Esophagus squamous epithelium (tissue), 5 donors: ENCODE data around the gene P4HB. TPM values are rescaled to one million over a fixed set of nuclear protein-coding genes. Genes with fewer than 3 reads are reported as not detected.

Experiments used
- DNase-seq: peaks from one replicate; lab custom pipeline; 2025; lab: John Stamatoyannopoulos, UW
- H3K27ac ChIP-seq, 4 donors: fragments of 200-600 bp; sonication (generic); one replicate each; pipeline ENCODE4 v1.5.1; 2016 to 2019; ENCODE audit warnings: mild to moderate bottlenecking in 1 of 4
- H3K27me3 ChIP-seq, 4 donors: fragments of 200-600 bp; sonication (generic); 1 replicate in 3 of 4; 2 replicates in 1 of 4; pipeline versions ENCODE4 v1.5.1 to v1.6.0; 2017 to 2021; ENCODE audit warnings: antibody characterized with exemption in 1 of 4
- H3K36me3 ChIP-seq, 3 donors: fragments of 200-600 bp; sonication (generic); one replicate each; pipeline ENCODE4 v1.5.1; 2016 to 2019
- H3K4me1 ChIP-seq, 3 donors: fragments of 200-600 bp; sonication (generic); one replicate each; pipeline ENCODE4 v1.5.1; 2017 to 2019
- H3K4me3 ChIP-seq, 4 donors: fragments of 200-600 bp; sonication (generic); 1 replicate in 3 of 4; 2 replicates in 1 of 4; pipeline ENCODE4 v1.5.1; 2016 to 2019; ENCODE audit warnings: mild to moderate bottlenecking in 2 of 4, moderate library complexity in 1 of 4
- H3K9me3 ChIP-seq, 3 donors: fragments of 200-600 bp; sonication (generic); one replicate each; pipeline ENCODE4 v1.5.1; 2016 to 2019
- POLR2A ChIP-seq, 4 donors: fragments of 450-650 bp; IDR thresholded peaks; one replicate each; pipeline ENCODE4 v1.6.1; 2017; ENCODE audit warnings: antibody characterized with exemption in 4 of 4, mild to moderate bottlenecking in 4 of 4, moderate library complexity in 3 of 4
- WGBS, 2 donors: methylation state at CpG; one replicate each; pipeline ENCODE4 v1.1.5; 2018; 5-methylcytosine and 5-hydroxymethylcytosine counted together
- intact Hi-C: fragments of 100-400 bp; cut with DNase I; formaldehyde crosslinking; loops from one replicate; pipeline ENCODE4 v1.15.0; 2022
- total RNA-seq, 4 donors: library from RNA; depleted of rRNA; stranded (reverse); fragments of >200 nt; gene quantifications; one replicate each; pipeline ENCODE4 v1.1.0, GENCODE V29; 2016
- TF ChIP-seq, protein P1 (sequence below), 6 experiments: fragments of 450-650 bp in 4 of 6; fragments of 200-600 bp in 2 of 6; sonication (generic) in 2 of 6; IDR thresholded peaks; one replicate each; pipeline ENCODE4 v1.5.1; 2016 to 2019; ENCODE audit warnings: antibody characterized with exemption in 6 of 6, mild to moderate bottlenecking in 4 of 6, moderate library complexity in 4 of 6
- donor health status: DM: yes; HTN: yes; CAD: no.

Gene P4HB
- total RNA-seq, 4 donors from 2014 or later = 459 to 2,191 (median 1,569) TPM

GRCh38 chr17:81854974-81855774, 5.2 kb downstream of the P4HB start:
- intact Hi-C loops = no loop called here
- peak overlapping the region; percentile 71 to 99 (median 76) for H3K27ac ChIP-seq
- WGBS, 2 donors = 54 to 71% methylated on average over 11 to 26 of the region's 29 CpGs
- TF ChIP-seq, protein P1, sequence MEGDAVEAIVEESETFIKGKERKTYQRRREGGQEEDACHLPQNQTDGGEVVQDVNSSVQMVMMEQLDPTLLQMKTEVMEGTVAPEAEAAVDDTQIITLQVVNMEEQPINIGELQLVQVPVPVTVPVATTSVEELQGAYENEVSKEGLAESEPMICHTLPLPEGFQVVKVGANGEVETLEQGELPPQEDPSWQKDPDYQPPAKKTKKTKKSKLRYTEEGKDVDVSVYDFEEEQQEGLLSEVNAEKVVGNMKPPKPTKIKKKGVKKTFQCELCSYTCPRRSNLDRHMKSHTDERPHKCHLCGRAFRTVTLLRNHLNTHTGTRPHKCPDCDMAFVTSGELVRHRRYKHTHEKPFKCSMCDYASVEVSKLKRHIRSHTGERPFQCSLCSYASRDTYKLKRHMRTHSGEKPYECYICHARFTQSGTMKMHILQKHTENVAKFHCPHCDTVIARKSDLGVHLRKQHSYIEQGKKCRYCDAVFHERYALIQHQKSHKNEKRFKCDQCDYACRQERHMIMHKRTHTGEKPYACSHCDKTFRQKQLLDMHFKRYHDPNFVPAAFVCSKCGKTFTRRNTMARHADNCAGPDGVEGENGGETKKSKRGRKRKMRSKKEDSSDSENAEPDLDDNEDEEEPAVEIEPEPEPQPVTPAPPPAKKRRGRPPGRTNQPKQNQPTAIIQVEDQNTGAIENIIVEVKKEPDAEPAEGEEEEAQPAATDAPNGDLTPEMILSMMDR (IDR thresholded peaks at IDR 0.05) = peak in 5 of 6 experiments; percentile 8 to 44 (median 38)
- TF ChIP-seq POLR2A (IDR thresholded peaks at IDR 0.05) = no peak
- no peak for DNase-seq
- peaks cover 29 to 90% (median 43%) of the 10 kb centered on the region in 3 donors for H3K36me3 ChIP-seq
- H3K27me3 ChIP-seq = no peaks in the 10 kb centered on the region
- no peaks in the 10 kb centered on the region for H3K9me3 ChIP-seq
- H3K4me3 ChIP-seq = no peak overlapping the region
- peaks cover 28 to 67% (median 43%) of the 10 kb centered on the region in 3 donors for H3K4me1 ChIP-seq

DNA sequence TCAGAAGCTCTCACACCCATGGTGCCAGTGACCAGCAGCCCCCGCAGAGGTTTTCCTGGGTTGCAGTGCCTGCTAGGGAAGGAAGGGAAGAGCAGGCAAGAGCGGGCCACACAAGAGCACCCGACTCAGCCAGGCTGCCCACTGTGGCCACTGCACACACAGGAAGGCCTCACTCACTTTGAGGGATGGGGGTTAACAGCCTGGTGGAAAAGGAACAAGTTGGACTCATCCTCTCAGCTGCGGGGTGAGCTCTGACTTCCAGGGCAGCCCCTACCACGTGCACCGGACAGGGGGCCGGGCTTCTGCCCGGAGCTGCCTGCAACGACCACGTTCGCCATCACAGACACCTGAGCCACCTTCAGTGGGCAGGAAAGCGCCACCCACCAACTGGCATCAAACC, 8.1 kb downstream of the P4HB start:
- intact Hi-C loops = no loop called here
- no peak for TF ChIP-seq POLR2A (IDR thresholded peaks at IDR 0.05)
- TF ChIP-seq, protein P1 (IDR thresholded peaks at IDR 0.05) = no peak
- H3K9me3 ChIP-seq = no peaks in the 10 kb centered on the region
- 91 to 100% methylated on average over 1 to 3 of the region's 12 CpGs for WGBS, 2 donors
- H3K4me1 ChIP-seq = peaks cover 9 to 40% (median 20%) of the 10 kb centered on the region in 3 donors
- no peak overlapping the region for H3K4me3 ChIP-seq
- no peaks in the 10 kb centered on the region for H3K27me3 ChIP-seq
- DNase-seq = no peak
- H3K36me3 ChIP-seq = peaks cover 40 to 99% (median 62%) of the 10 kb centered on the region in 3 donors
- H3K27ac ChIP-seq = no peak overlapping the region

- peaks cover 9 to 35% (median 18%) of the 10 kb centered on the region in 3 donors for H3K4me1 ChIP-seq
- intact Hi-C loops = no loop called here
- peaks cover 45 to 99% (median 70%) of the 10 kb centered on the region in 3 donors for H3K36me3 ChIP-seq
- TF ChIP-seq, protein P1 (IDR thresholded peaks at IDR 0.05) = no peak
- no peak for TF ChIP-seq POLR2A (IDR thresholded peaks at IDR 0.05)
- no peak for DNase-seq
- H3K9me3 ChIP-seq = no peaks in the 10 kb centered on the region
- no CpG with 5 or more reads among the region's 16 CpGs for WGBS, 2 donors
- no peak overlapping the region for H3K4me3 ChIP-seq
- no peaks in the 10 kb centered on the region for H3K27me3 ChIP-seq
- H3K27ac ChIP-seq = no peak overlapping the region
Observed at GRCh38 chr17:81851423-81851822, 8.9 kb downstream of the P4HB start.

GRCh38 chr17:81849457-81849856, 10.9 kb downstream of the P4HB start:
- no peak for DNase-seq
- intact Hi-C loops = no loop called here
- Histone ChIP-seq H3K4me3 (no peak overlapping the region), H3K27me3 (no peaks in the 10 kb centered on the region), H3K27ac (no peak overlapping the region), H3K4me1 (peaks cover 0 to 15% (median 4%) of the 10 kb centered on the region in 3 donors), H3K9me3 (no peaks in the 10 kb centered on the region), H3K36me3 (peaks cover 64 to 100% (median 90%) of the 10 kb centered on the region in 3 donors)
- 91 to 93% methylated on average over 12 of the region's 12 CpGs for WGBS, 2 donors
- TF ChIP-seq, protein P1 (IDR thresholded peaks at IDR 0.05) = no peak
- no peak for TF ChIP-seq POLR2A (IDR thresholded peaks at IDR 0.05)
